ENCODE data around the gene FRA10AC1. TPM values are rescaled to one million over a fixed set of nuclear protein-coding genes. Genes with fewer than 3 reads are reported as not detected.

Gene FRA10AC1
- total and polyA plus RNA-seq, 2 donors: 9.1 to 65.6 TPM

- Histone ChIP-seq H3K4me3 (ENCODE audit: low read depth, low read length) (no peak overlapping the region), H3K36me3 (ENCODE audit: insufficient read depth) (peaks cover 1% of the 10 kb centered on the region), H3K27ac (ENCODE audit: low read depth) (no peak overlapping the region), H3K4me1 (ENCODE audit: insufficient read depth) (no peaks in the 10 kb centered on the region)
- WGBS: 85% methylated on average over 1 of the region's 1 CpG
- no peak for DNase-seq (ENCODE audit: extremely low spot score)
Measured at GRCh38 chr10:93652857-93653256, 49.5 kb downstream of the FRA10AC1 start.

GRCh38 chr10:93639791-93640190, 62.6 kb downstream of the FRA10AC1 start:
- no peak for DNase-seq (ENCODE audit: extremely low spot score)
- WGBS: 90% methylated on average over 7 of the region's 7 CpGs
- H3K4me3 ChIP-seq (ENCODE audit: low read depth, low read length): no peak overlapping the region
- H3K4me1 ChIP-seq (ENCODE audit: insufficient read depth): no peaks in the 10 kb centered on the region
- no peaks in the 10 kb centered on the region for H3K36me3 ChIP-seq (ENCODE audit: insufficient read depth)
- no peak overlapping the region for H3K27ac ChIP-seq (ENCODE audit: low read depth)

DNA sequence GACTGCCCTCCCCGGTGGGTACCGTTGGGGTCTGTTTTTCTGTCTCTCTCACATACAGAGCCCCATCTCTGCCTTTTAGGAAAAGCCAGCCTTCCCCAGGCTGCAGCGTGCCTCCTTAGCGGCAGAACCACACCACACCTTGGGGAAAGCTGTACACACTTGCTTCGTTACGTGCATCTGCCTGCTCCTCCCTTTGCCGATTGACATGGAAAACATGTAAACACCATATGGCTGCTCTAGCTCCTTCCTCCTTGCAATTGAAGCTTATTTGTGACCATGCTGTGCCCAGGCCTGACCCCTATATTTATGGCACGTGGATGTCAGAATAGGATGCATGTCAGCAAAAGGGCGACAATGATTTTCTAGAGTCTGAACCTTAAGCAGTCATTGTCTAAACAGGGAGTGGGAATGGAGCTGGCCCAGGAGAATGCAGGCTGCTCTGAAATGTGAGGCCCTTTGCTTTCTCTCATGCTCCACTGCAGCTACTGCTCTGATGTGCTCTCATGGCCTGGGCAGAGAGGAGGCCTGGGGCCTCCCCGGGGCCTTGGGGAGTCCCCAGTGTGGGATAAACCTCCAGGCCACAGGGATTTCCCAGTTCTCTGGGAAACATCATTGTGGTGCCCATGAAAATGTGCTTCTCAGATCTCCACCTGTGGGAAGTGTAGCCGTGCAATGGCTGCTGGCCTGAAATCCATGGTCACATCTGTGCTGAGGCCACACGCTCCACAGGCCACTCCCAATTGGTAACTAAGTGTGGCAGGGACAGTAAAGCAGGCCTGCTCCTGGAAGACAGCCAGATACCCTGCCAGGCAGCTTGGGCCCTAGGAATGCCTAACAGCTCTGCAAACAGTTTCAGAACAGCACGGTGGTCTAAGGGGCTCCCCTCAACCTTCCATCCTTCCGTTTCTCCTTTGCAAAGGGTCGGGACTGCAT, 71.5 kb downstream of the FRA10AC1 start:
- no peaks in the 10 kb centered on the region for H3K4me1 ChIP-seq (ENCODE audit: insufficient read depth)
- 74% methylated on average over 15 of the region's 15 CpGs for WGBS
- H3K36me3 ChIP-seq (ENCODE audit: insufficient read depth): no peaks in the 10 kb centered on the region
- no peak overlapping the region for H3K4me3 ChIP-seq (ENCODE audit: low read depth, low read length)
- no peak overlapping the region for H3K27ac ChIP-seq (ENCODE audit: low read depth)
- DNase-seq (ENCODE audit: extremely low spot score): no peak

GRCh38 chr10:93629647-93630305, 72.6 kb downstream of the FRA10AC1 start:
- H3K4me3 ChIP-seq (ENCODE audit: low read depth, low read length): no peak overlapping the region
- no peaks in the 10 kb centered on the region for H3K4me1 ChIP-seq (ENCODE audit: insufficient read depth)
- no peak for DNase-seq (ENCODE audit: extremely low spot score)
- WGBS: 60% methylated on average over 7 of the region's 7 CpGs
- H3K36me3 ChIP-seq (ENCODE audit: insufficient read depth): no peaks in the 10 kb centered on the region
- H3K27ac ChIP-seq (ENCODE audit: low read depth): no peak overlapping the region

- no peak for DNase-seq (ENCODE audit: extremely low spot score)
- H3K4me3 ChIP-seq (ENCODE audit: low read depth, low read length): no peak overlapping the region
- H3K36me3 ChIP-seq (ENCODE audit: insufficient read depth): no peaks in the 10 kb centered on the region
- no peaks in the 10 kb centered on the region for H3K4me1 ChIP-seq (ENCODE audit: insufficient read depth)
- H3K27ac ChIP-seq (ENCODE audit: low read depth): no peak overlapping the region
- 84% methylated on average over 4 of the region's 4 CpGs for WGBS
Measured at GRCh38 chr10:93628858-93629257, 73.5 kb downstream of the FRA10AC1 start.

GRCh38 chr10:93622942-93623341, 79.5 kb downstream of the FRA10AC1 start:
- H3K27ac ChIP-seq (ENCODE audit: low read depth): no peak overlapping the region
- no peaks in the 10 kb centered on the region for H3K36me3 ChIP-seq (ENCODE audit: insufficient read depth)
- H3K4me3 ChIP-seq (ENCODE audit: low read depth, low read length): no peak overlapping the region
- 66% methylated on average over 1 of the region's 1 CpG for WGBS
- DNase-seq (ENCODE audit: extremely low spot score): no peak
- no peaks in the 10 kb centered on the region for H3K4me1 ChIP-seq (ENCODE audit: insufficient read depth)

DNA sequence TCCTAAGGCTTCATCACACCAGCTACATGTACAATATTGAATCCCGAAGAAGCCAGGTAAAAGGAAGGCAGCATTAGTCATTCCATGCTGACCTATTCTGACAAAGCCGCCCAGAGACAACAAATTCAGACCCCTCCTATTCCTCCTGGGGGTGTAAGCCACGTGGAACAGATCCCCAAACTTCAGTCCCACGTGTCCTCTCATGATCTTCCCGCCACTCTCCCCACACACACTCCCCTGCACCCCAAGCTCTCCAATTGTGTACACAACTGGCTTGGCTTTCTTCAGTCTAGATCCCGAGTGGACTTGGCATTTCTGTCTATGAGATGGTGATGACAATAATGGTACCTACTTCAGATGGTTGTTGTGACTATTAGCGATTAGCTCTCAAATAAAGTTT, 81.5 kb downstream of the FRA10AC1 start:
- H3K27ac ChIP-seq (ENCODE audit: low read depth): no peak overlapping the region
- H3K4me3 ChIP-seq (ENCODE audit: low read depth, low read length): no peak overlapping the region
- H3K4me1 ChIP-seq (ENCODE audit: insufficient read depth): no peaks in the 10 kb centered on the region
- H3K36me3 ChIP-seq (ENCODE audit: insufficient read depth): no peaks in the 10 kb centered on the region
- DNase-seq (ENCODE audit: extremely low spot score): no peak
- 75% methylated on average over 7 of the region's 7 CpGs for WGBS

Other genes starting within 250 kb of the FRA10AC1 start
- gene MYOF, start 220.3 kb downstream of the FRA10AC1 start, total RNA-seq: 99.1 TPM
- 61.3 TPM for gene MYOF, start 220.3 kb downstream of the FRA10AC1 start, polyA plus RNA-seq
- 23.6 TPM for gene CEP55, start 206.0 kb downstream of the FRA10AC1 start, total RNA-seq
- gene CEP55, start 206.0 kb downstream of the FRA10AC1 start, polyA plus RNA-seq: 0.48 TPM
- gene FFAR4, start 135.9 kb downstream of the FRA10AC1 start, total RNA-seq: 0.16 TPM
- gene FFAR4, start 135.9 kb downstream of the FRA10AC1 start, polyA plus RNA-seq: 0.25 TPM
- 1.9 TPM for gene RBP4, start 101.4 kb downstream of the FRA10AC1 start, total RNA-seq
- gene RBP4, start 101.4 kb downstream of the FRA10AC1 start, polyA plus RNA-seq: 40.6 TPM
- not detected for gene PDE6C, start 90.1 kb downstream of the FRA10AC1 start, total RNA-seq
- gene PDE6C, start 90.1 kb downstream of the FRA10AC1 start, polyA plus RNA-seq: 0.06 TPM
- 11.2 TPM for gene LGI1, start 55.3 kb upstream of the FRA10AC1 start, total RNA-seq
- 1.8 TPM for gene LGI1, start 55.3 kb upstream of the FRA10AC1 start, polyA plus RNA-seq
- 4.9 TPM for gene SLC35G1, start 191.4 kb upstream of the FRA10AC1 start, total RNA-seq
- 4.0 TPM for gene SLC35G1, start 191.4 kb upstream of the FRA10AC1 start, polyA plus RNA-seq

Data from urinary bladder (tissue), 4 donors.